HepG2 (cell line): ENCODE data around the gene PODN. TPM values are rescaled to one million over a fixed set of nuclear protein-coding genes. Genes with fewer than 3 reads are reported as not detected.

ENCODE experiments used
- BORCS8-MEF2B ChIP-seq: sonication (generic); formaldehyde crosslinking; IDR thresholded peaks from 2 replicates; pipeline ENCODE4 v1.8.0; 2022; ENCODE audit warnings: mild to moderate bottlenecking, missing genetic modification reagents
- ERF ChIP-seq: IDR thresholded peaks from 2 replicates; pipeline ENCODE4 v1.6.1; 2018; ENCODE audit warnings: missing biosample characterization, missing genetic modification reagents
- FOXA1 ChIP-seq, 2 experiments: fragments of 450-650 bp in 1 of 2; sonication (generic) in 1 of 2; formaldehyde crosslinking in 1 of 2; IDR thresholded peaks; 2 replicates each; pipeline versions ENCODE4 v1.4.0 to v1.6.1; 2016 to 2020; ENCODE audit warnings: missing genetic modification reagents in 1 of 2
- HDAC1 ChIP-seq: sonication (generic); formaldehyde crosslinking; IDR thresholded peaks from 2 replicates; pipeline ENCODE4 v1.5.1; 2020; ENCODE audit warnings: mild to moderate bottlenecking, missing genetic modification reagents
- RARA ChIP-seq: IDR thresholded peaks from 2 replicates; pipeline ENCODE4 v1.6.1; 2016; ENCODE audit warnings: missing genetic modification reagents, missing compliant biosample characterization
- RFXAP ChIP-seq: sonication (generic); formaldehyde crosslinking; IDR thresholded peaks from 2 replicates; pipeline ENCODE4 v1.4.0; 2020; ENCODE audit warnings: missing genetic modification reagents, borderline replicate concordance
- RXRB ChIP-seq: IDR thresholded peaks from 2 replicates; pipeline ENCODE4 v1.6.1; 2016; ENCODE audit warnings: borderline replicate concordance, missing genetic modification reagents, missing compliant biosample characterization
- TP53 ChIP-seq: sonication (generic); formaldehyde crosslinking; conservative IDR thresholded peaks from 2 replicates; pipeline ENCODE4 v1.4.0; 2020; ENCODE audit warnings: missing genetic modification reagents
- ZNF121 ChIP-seq: sonication (generic); formaldehyde crosslinking; IDR thresholded peaks from 2 replicates; pipeline ENCODE4 v1.5.0; 2020; ENCODE audit warnings: mild to moderate bottlenecking, missing genetic modification reagents
- ZNF605 ChIP-seq: sonication (generic); formaldehyde crosslinking; IDR thresholded peaks from 2 replicates; pipeline ENCODE4 v1.8.0; 2022; ENCODE audit warnings: mild to moderate bottlenecking, missing genetic modification reagents
- ZSCAN9 ChIP-seq: IDR thresholded peaks from 2 replicates; pipeline ENCODE4 v1.6.1; 2016; ENCODE audit warnings: borderline replicate concordance
- polyA plus RNA-seq, 8 experiments: library from polyadenylated mRNA; depleted of rRNA in 3 of 8; stranded (reverse) in 7 of 8; unstranded in 1 of 8; fragments of >200 nt; fragmentation: Illumina TruSeq in 4 of 8; extraction: Trizol in 4 of 8; gene quantifications; 2 replicates each; pipeline versions ENCODE4 v1.2.1 to v1.2.3, GENCODE V29; 2011 to 2016; ENCODE audit warnings: low read depth in 4 of 8, missing spikeins in 1 of 8, mixed read lengths in 1 of 8; ENCODE audit not compliant: insufficient read depth in 1 of 8
- total RNA-seq, 5 experiments: library from RNA; depleted of rRNA; stranded (reverse); fragments of >200 nt; fragmentation: Illumina TruSeq; extraction: Trizol; gene quantifications; 2 replicates each; pipeline ENCODE4 v1.2.3, GENCODE V29; 2016; ENCODE audit warnings: low read depth in 1 of 5
- TF ChIP-seq, protein P1 (sequence below): sonication (generic); formaldehyde crosslinking; IDR thresholded peaks from 2 replicates; pipeline ENCODE4 v1.8.0; 2022; ENCODE audit warnings: missing genetic modification reagents, mild to moderate bottlenecking, moderate library complexity, borderline replicate concordance
- TF ChIP-seq, protein P2 (sequence below): sonication (generic); formaldehyde crosslinking; IDR thresholded peaks from 2 replicates; pipeline ENCODE4 v1.5.1; 2020; ENCODE audit warnings: mild to moderate bottlenecking, moderate library complexity, missing genetic modification reagents
- TF ChIP-seq, protein P3 (sequence below), 2 experiments: sonication (generic) in 1 of 2; formaldehyde crosslinking in 1 of 2; IDR thresholded peaks; 2 replicates each; pipeline versions ENCODE4 v1.5.1 to v1.6.1; 2011 to 2020; ENCODE audit warnings: borderline replicate concordance in 1 of 2, low read depth in 1 of 2, low read length in 1 of 2, mild to moderate bottlenecking in 1 of 2, missing genetic modification reagents in 1 of 2, moderate library complexity in 1 of 2
- TF ChIP-seq, protein P4 (sequence below): sonication (generic); formaldehyde crosslinking; IDR thresholded peaks from 2 replicates; pipeline ENCODE4 v1.4.0; 2020; ENCODE audit warnings: missing genetic modification reagents, mild to moderate bottlenecking, borderline replicate concordance

PODN gene
- total and polyA plus RNA-seq, 2 of the 13 experiments (the other 11 are each of a cell fraction or from before 2014, with no cell fraction given), result 0.13 TPM; not detected in 1

DNA sequence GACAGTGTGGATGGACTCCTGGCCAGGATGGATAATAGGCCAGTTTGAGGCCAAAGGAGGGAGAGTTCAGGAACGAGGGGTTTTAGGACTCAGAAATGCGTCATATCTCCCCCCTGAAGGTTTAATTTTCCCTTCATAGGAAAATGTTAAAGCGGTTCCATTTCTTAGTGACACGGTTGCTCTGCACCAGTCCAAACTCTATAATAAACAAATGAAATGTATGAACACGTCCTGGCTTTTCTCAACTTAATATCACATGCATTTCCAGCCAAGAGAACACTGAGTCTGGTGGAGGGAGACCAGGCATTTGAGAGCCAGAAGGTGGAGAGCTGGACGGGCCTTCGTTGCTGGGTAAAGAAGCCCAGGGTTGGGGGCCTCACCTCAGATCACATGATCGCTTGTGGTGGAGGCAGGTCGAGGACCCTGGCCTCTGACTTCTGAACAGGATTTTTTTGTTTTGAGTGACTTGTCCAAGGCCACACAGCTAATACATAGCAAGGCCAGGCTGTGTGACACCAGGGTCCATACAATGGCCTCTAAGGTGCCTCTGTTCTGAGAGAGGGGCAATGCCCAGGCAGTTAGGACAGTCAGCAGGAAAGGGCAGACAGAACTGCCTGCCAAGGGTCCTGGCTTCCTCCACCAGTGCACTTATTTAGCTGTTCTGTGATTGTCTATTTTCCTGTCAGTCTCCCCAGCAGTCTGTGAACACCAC, 69.0 kb downstream of the PODN start (continued):
- TF ChIP-seq, protein P1, sequence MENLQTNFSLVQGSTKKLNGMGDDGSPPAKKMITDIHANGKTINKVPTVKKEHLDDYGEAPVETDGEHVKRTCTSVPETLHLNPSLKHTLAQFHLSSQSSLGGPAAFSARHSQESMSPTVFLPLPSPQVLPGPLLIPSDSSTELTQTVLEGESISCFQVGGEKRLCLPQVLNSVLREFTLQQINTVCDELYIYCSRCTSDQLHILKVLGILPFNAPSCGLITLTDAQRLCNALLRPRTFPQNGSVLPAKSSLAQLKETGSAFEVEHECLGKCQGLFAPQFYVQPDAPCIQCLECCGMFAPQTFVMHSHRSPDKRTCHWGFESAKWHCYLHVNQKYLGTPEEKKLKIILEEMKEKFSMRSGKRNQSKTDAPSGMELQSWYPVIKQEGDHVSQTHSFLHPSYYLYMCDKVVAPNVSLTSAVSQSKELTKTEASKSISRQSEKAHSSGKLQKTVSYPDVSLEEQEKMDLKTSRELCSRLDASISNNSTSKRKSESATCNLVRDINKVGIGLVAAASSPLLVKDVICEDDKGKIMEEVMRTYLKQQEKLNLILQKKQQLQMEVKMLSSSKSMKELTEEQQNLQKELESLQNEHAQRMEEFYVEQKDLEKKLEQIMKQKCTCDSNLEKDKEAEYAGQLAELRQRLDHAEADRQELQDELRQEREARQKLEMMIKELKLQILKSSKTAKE, result no peak; the same call in 1 of the 2 replicates
- TF ChIP-seq, protein P2, sequence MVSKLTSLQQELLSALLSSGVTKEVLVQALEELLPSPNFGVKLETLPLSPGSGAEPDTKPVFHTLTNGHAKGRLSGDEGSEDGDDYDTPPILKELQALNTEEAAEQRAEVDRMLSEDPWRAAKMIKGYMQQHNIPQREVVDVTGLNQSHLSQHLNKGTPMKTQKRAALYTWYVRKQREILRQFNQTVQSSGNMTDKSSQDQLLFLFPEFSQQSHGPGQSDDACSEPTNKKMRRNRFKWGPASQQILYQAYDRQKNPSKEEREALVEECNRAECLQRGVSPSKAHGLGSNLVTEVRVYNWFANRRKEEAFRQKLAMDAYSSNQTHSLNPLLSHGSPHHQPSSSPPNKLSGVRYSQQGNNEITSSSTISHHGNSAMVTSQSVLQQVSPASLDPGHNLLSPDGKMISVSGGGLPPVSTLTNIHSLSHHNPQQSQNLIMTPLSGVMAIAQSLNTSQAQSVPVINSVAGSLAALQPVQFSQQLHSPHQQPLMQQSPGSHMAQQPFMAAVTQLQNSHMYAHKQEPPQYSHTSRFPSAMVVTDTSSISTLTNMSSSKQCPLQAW (CRISPR knock-in tag), result no peak
- TF ChIP-seq, protein P3, sequence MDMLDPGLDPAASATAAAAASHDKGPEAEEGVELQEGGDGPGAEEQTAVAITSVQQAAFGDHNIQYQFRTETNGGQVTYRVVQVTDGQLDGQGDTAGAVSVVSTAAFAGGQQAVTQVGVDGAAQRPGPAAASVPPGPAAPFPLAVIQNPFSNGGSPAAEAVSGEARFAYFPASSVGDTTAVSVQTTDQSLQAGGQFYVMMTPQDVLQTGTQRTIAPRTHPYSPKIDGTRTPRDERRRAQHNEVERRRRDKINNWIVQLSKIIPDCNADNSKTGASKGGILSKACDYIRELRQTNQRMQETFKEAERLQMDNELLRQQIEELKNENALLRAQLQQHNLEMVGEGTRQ (IDR thresholded peaks at IDR 0.05; ENCODE audit: low read depth, low read length), result no peak
- TF ChIP-seq, protein P3 (CRISPR knock-in tag; IDR thresholded peaks at IDR 0.05; ENCODE audit: borderline replicate concordance), result peak; percentile 69; the same call in 1 of the 2 replicates
- peak; percentile 51; the same call in 1 of the 2 replicates for TF ChIP-seq RARA
- TF ChIP-seq RXRB (CRISPR knock-in tag), result peak; percentile 76
- peak; percentile 43; the same call in 1 of the 2 replicates for TF ChIP-seq ZNF121 (CRISPR knock-in tag)
- peak; percentile 41; the same call in 1 of the 2 replicates for TF ChIP-seq BORCS8-MEF2B (CRISPR knock-in tag)
- 0 out of 2 replicates have a peak, but pooled peaks have one; percentile 24 for TF ChIP-seq ZSCAN9 (CRISPR knock-in tag)
- peak; percentile 87; the same call in 1 of the 2 replicates for TF ChIP-seq RFXAP (CRISPR knock-in tag)
- no peak; the same call in 1 of the 2 replicates for TF ChIP-seq ZNF605 (CRISPR knock-in tag)
- TF ChIP-seq, protein P4, sequence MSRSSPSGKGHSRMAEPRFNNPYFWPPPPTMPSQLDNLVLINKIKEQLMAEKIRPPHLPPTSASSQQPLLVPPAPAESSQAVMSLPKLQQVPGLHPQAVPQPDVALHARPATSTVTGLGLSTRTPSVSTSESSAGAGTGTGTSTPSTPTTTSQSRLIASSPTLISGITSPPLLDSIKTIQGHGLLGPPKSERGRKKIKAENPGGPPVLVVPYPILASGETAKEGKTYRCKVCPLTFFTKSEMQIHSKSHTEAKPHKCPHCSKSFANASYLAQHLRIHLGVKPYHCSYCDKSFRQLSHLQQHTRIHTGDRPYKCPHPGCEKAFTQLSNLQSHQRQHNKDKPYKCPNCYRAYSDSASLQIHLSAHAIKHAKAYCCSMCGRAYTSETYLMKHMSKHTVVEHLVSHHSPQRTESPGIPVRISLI, result peak; percentile 62; the same call in 1 of the 2 replicates
- TF ChIP-seq HDAC1, result peak; percentile 49; the same call in 1 of the 2 replicates
- no peak for TF ChIP-seq FOXA1 (IDR thresholded peaks at IDR 0.05)
- no peak for TF ChIP-seq FOXA1 (CRISPR knock-in tag; IDR thresholded peaks at IDR 0.05)
- TF ChIP-seq TP53, result no peak
- TF ChIP-seq ERF, result 0 out of 2 replicates have a peak, but pooled peaks have one; percentile 30
